Right lobe of liver (tissue), 6 donors: ENCODE results near the gene FCRLB. TPM values are rescaled to one million over a fixed set of nuclear protein-coding genes. Genes with fewer than 3 reads are reported as not detected.

ENCODE experiments used
- ATAC-seq, 4 donors: fragments of 200-7000 bp; cut with Tn5 transposase; one replicate each; pipeline ENCODE4 v1.9.1; 2020; ENCODE audit warnings: mild to moderate bottlenecking in 4 of 4, moderate library complexity in 4 of 4
- DNase-seq, 3 donors: peaks; one replicate each; pipeline ENCODE4 v3.0.0-alpha.2; 2020
- H3K27ac ChIP-seq, 3 donors: fragments of 200-600 bp; one replicate each; pipeline ENCODE4 v1.8.0; 2022
- H3K27me3 ChIP-seq, 2 donors: fragments of 200-600 bp; one replicate each; pipeline ENCODE4 v1.8.0; 2022
- H3K36me3 ChIP-seq, 4 donors: fragments of 200-600 bp; sonication (generic) in 1 of 4; one replicate each; pipeline versions ENCODE4 v1.5.1 to v1.8.0; 2017 to 2022; ENCODE audit warnings: control low read depth in 1 of 4
- H3K4me1 ChIP-seq, 4 donors: fragments of 200-600 bp; sonication (generic) in 1 of 4; one replicate each; pipeline versions ENCODE4 v1.5.1 to v1.8.0; 2017 to 2022; ENCODE audit warnings: control low read depth in 1 of 4
- H3K4me3 ChIP-seq, 3 donors: fragments of 200-600 bp; one replicate each; pipeline ENCODE4 v1.8.0; 2022
- H3K9me3 ChIP-seq, 4 donors: fragments of 200-600 bp; sonication (generic) in 1 of 4; one replicate each; pipeline versions ENCODE4 v1.5.1 to v1.8.0; 2017 to 2022; ENCODE audit warnings: control low read depth in 1 of 4
- CTCF ChIP-seq, 4 donors: fragments of 200-600 bp in 3 of 4; fragments of 450-650 bp in 1 of 4; IDR thresholded peaks; one replicate each; pipeline versions ENCODE4 v1.5.1 to v1.8.0; 2016 to 2022; ENCODE audit warnings: antibody characterized with exemption in 4 of 4, mild to moderate bottlenecking in 2 of 4
- POLR2A ChIP-seq: fragments of 450-650 bp; IDR thresholded peaks from one replicate; pipeline ENCODE4 v1.6.1; 2017; ENCODE audit warnings: antibody characterized with exemption, mild to moderate bottlenecking
- WGBS: methylation state at CpG from one replicate; pipeline ENCODE4 v1.1.6; 2018; ENCODE audit warnings: low coverage, low lambda C conversion rate; ENCODE audit not compliant: insufficient coverage; ENCODE audit errors: missing lambda C conversion rate; 5-methylcytosine and 5-hydroxymethylcytosine counted together
- intact Hi-C, 2 donors: fragments of 100-400 bp; cut with DNase I; formaldehyde crosslinking; loops; one replicate each; pipeline versions ENCODE4 v1.11.2 to v1.14.1; 2022
- total RNA-seq, 6 experiments: library from RNA; depleted of rRNA in 2 of 6; stranded (reverse); fragments of >200 nt in 2 of 6; fragmentation: NEBNext Ultra II Directional in 3 of 6; extraction: Animal tissue kit (Norgen Biotek cat#: 25700) in 3 of 6; gene quantifications; one replicate each; pipeline versions ENCODE4 v1.1.0 to v1.2.4, GENCODE V29; 2016 to 2023
- donor health status: DM: no; HTN: yes; CAD: no.
- donor health status: DM: no; HTN: no; CAD: no.
- donor health status: DM: no; HTN: no; CAD: no.
- donor health status: DM: no; HTN: yes; CAD: no.
- donor health status: DM: no; HTN: yes; CAD: no.

FCRLB gene
- total RNA-seq, 6 experiments from 2014 or later = 0.14 to 0.99 (median 0.37) TPM

GRCh38 chr1:161676958-161677689 is 44.2 kb upstream of the FCRLB start:
- peak; percentile 93 to 98 (median 96) for ATAC-seq
- no peaks in the 10 kb centered on the region for H3K9me3 ChIP-seq
- intact Hi-C loops = no loop called here
- peak; percentile 51 to 72 (median 72) for DNase-seq
- no peak for TF ChIP-seq CTCF (IDR thresholded peaks at IDR 0.05)
- no peak for TF ChIP-seq POLR2A
- H3K4me1 ChIP-seq = peaks cover 0 to 28% (median 6%) of the 10 kb centered on the region in 4 donors
- 38% methylated on average over 4 of the region's 5 CpGs for WGBS
- no peak overlapping the region for H3K27ac ChIP-seq
- H3K27me3 ChIP-seq = no peaks in the 10 kb centered on the region
- H3K4me3 ChIP-seq = no peak overlapping the region
- no peaks in the 10 kb centered on the region for H3K36me3 ChIP-seq

GRCh38 chr1:161678500-161678899 is 42.8 kb upstream of the FCRLB start:
- no peak overlapping the region for H3K4me3 ChIP-seq
- H3K9me3 ChIP-seq = no peaks in the 10 kb centered on the region
- TF ChIP-seq POLR2A (no peak), CTCF (IDR thresholded peaks at IDR 0.05) (no peak)
- DNase-seq (no peak), ATAC-seq (peak; percentile 11 to 58 (median 38))
- no peaks in the 10 kb centered on the region for H3K36me3 ChIP-seq
- 66% methylated on average over 3 of the region's 3 CpGs for WGBS
- intact Hi-C loops = no loop called here
- no peaks in the 10 kb centered on the region for H3K27me3 ChIP-seq
- no peak overlapping the region for H3K27ac ChIP-seq
- peaks cover 0 to 28% (median 6%) of the 10 kb centered on the region in 4 donors for H3K4me1 ChIP-seq

- H3K4me3 ChIP-seq = no peak overlapping the region
- ATAC-seq (peak in 3 of 4 donors; percentile 12 to 65 (median 18)), DNase-seq (no peak)
- H3K9me3 ChIP-seq = no peaks in the 10 kb centered on the region
- intact Hi-C loops = no loop called here
- H3K27me3 ChIP-seq = no peaks in the 10 kb centered on the region
- WGBS = 63% methylated on average over 3 of the region's 3 CpGs
- H3K4me1 ChIP-seq = peaks cover 0 to 19% (median 4%) of the 10 kb centered on the region in 4 donors
- no peaks in the 10 kb centered on the region for H3K36me3 ChIP-seq
- TF ChIP-seq POLR2A (no peak), CTCF (IDR thresholded peaks at IDR 0.05) (no peak)
- H3K27ac ChIP-seq = no peak overlapping the region
Measured at GRCh38 chr1:161681879-161682278, 39.5 kb upstream of the FCRLB start.

- TF ChIP-seq POLR2A (no peak), CTCF (IDR thresholded peaks at IDR 0.05) (no peak)
- H3K27ac ChIP-seq = no peak overlapping the region
- H3K27me3 ChIP-seq = no peaks in the 10 kb centered on the region
- 59% methylated on average over 3 of the region's 3 CpGs for WGBS
- H3K4me1 ChIP-seq = no peaks in the 10 kb centered on the region
- H3K4me3 ChIP-seq = no peak overlapping the region
- DNase-seq (no peak), ATAC-seq (no peak)
- no peaks in the 10 kb centered on the region for H3K9me3 ChIP-seq
- intact Hi-C loops = no loop called here
- no peaks in the 10 kb centered on the region for H3K36me3 ChIP-seq
Measured at GRCh38 chr1:161688946-161689345, 32.4 kb upstream of the FCRLB start.
